ENCODE data around the gene FBXO15. TPM values are rescaled to one million over a fixed set of nuclear protein-coding genes. Genes with fewer than 3 reads are reported as not detected.

FBXO15 gene
- total and polyA plus RNA-seq, 2 of the 8 experiments (the other 6 are each of a cell fraction or from before 2014, with no cell fraction given): 0.84 to 0.85 TPM

DNA sequence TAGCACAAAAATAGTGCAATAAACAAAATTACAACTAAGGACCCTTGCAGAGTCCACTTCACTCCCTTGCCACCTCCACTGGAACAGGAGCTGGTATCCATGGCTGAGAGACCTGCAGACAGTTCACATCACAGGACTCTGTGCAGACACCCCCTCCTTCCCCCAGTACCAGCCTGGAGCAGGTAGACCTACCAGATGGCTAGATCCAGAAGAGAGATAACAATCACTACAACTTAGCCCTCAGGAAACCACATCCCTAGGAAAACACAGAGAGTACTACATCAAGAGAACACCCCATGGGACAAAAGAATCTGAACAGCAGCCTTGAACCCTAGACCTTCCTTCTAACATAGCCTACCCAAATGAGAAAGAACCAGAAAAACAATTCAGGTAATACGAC is 49.8 kb downstream of the FBXO15 start (continued):
- TF ChIP-seq TAF7 (optimal IDR thresholded peaks at IDR 0.05; ENCODE audit: borderline replicate concordance, low read depth, low read length) (no peak), TBP (IDR thresholded peaks at IDR 0.05; ENCODE audit: low read depth, low read length) (no peak)
